HCT116 (cell line): ENCODE measurements around the gene MCCD1.

Experiments
- EZH2 ChIP-seq: fragments of 200-600 bp; sonication (generic); IDR thresholded peaks from 2 replicates; pipeline ENCODE4 v1.6.1; 2017; ENCODE audit warnings: antibody characterized with exemption, mixed run types
- POLR2A ChIP-seq: IDR thresholded peaks from 2 replicates; pipeline ENCODE4 v1.7.0; 2011; ENCODE audit warnings: borderline replicate concordance; ENCODE audit not compliant: insufficient read depth, insufficient read length; ENCODE audit errors: extremely low read depth
- ZNF274 ChIP-seq: fragments of 200-500 bp; sonication (Bioruptor generic); IDR thresholded peaks from 2 replicates; pipeline ENCODE4 v1.6.1; 2014; ENCODE audit warnings: mild to moderate bottlenecking, low read depth, low read length, inconsistent platforms
- TF ChIP-seq, protein P1 (sequence below), 3 experiments: fragments of 200-600 bp in 1 of 3; sonication (generic) in 1 of 3; IDR thresholded peaks in 2 of 3; conservative IDR thresholded peaks in 1 of 3; 2 replicates each; pipeline ENCODE4 v1.5.1; 2012 to 2017; ENCODE audit warnings: low read depth in 2 of 3, low read length in 2 of 3, antibody characterized with exemption in 1 of 3, borderline replicate concordance in 1 of 3, control low read depth in 1 of 3, mild to moderate bottlenecking in 1 of 3, mixed read lengths in 1 of 3, mixed run types in 1 of 3, moderate library complexity in 1 of 3; ENCODE audit not compliant: insufficient read depth in 1 of 3
- TF ChIP-seq, protein P2 (sequence below): IDR thresholded peaks from 2 replicates; pipeline ENCODE4 v1.6.1; 2012; ENCODE audit warnings: low read depth

DNA sequence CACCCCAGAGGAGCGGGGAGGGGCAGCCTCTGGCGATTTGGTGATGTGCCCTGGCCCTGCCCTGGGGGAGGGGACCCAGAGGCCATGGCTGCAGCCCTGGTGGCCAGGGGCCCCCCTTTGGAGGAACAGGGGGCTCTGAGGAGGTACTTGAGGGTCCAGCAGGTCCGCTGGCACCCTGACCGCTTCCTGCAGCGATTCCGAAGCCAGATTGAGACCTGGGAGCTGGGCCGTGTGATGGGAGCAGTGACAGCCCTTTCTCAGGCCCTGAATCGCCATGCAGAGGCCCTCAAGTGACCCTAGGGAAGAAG lies 29.5 kb downstream of the MCCD1 start:
- TF ChIP-seq, protein P1, sequence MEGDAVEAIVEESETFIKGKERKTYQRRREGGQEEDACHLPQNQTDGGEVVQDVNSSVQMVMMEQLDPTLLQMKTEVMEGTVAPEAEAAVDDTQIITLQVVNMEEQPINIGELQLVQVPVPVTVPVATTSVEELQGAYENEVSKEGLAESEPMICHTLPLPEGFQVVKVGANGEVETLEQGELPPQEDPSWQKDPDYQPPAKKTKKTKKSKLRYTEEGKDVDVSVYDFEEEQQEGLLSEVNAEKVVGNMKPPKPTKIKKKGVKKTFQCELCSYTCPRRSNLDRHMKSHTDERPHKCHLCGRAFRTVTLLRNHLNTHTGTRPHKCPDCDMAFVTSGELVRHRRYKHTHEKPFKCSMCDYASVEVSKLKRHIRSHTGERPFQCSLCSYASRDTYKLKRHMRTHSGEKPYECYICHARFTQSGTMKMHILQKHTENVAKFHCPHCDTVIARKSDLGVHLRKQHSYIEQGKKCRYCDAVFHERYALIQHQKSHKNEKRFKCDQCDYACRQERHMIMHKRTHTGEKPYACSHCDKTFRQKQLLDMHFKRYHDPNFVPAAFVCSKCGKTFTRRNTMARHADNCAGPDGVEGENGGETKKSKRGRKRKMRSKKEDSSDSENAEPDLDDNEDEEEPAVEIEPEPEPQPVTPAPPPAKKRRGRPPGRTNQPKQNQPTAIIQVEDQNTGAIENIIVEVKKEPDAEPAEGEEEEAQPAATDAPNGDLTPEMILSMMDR (IDR thresholded peaks at IDR 0.05 in 2 of 3, conservative IDR thresholded peaks at IDR 0.05 in 1 of 3; ENCODE audit: borderline replicate concordance in 1 of 3, insufficient read depth in 1 of 3, low read depth in 2 of 3, low read length in 2 of 3) = no peak
- TF ChIP-seq, protein P2, sequence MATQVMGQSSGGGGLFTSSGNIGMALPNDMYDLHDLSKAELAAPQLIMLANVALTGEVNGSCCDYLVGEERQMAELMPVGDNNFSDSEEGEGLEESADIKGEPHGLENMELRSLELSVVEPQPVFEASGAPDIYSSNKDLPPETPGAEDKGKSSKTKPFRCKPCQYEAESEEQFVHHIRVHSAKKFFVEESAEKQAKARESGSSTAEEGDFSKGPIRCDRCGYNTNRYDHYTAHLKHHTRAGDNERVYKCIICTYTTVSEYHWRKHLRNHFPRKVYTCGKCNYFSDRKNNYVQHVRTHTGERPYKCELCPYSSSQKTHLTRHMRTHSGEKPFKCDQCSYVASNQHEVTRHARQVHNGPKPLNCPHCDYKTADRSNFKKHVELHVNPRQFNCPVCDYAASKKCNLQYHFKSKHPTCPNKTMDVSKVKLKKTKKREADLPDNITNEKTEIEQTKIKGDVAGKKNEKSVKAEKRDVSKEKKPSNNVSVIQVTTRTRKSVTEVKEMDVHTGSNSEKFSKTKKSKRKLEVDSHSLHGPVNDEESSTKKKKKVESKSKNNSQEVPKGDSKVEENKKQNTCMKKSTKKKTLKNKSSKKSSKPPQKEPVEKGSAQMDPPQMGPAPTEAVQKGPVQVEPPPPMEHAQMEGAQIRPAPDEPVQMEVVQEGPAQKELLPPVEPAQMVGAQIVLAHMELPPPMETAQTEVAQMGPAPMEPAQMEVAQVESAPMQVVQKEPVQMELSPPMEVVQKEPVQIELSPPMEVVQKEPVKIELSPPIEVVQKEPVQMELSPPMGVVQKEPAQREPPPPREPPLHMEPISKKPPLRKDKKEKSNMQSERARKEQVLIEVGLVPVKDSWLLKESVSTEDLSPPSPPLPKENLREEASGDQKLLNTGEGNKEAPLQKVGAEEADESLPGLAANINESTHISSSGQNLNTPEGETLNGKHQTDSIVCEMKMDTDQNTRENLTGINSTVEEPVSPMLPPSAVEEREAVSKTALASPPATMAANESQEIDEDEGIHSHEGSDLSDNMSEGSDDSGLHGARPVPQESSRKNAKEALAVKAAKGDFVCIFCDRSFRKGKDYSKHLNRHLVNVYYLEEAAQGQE = no peak
- TF ChIP-seq EZH2 (no peak), ZNF274 (no peak), POLR2A (no peak)
